Measurements from ENCODE around the gene TMEM217.

TMEM217 gene

GRCh38 chr6:37279366-37280134 lies 21.6 kb upstream of the TMEM217 start:
- no peak for DNase-seq

- DNase-seq: no peak
Measured at GRCh38 chr6:37277001-37277409, 19.1 kb upstream of the TMEM217 start.

- DNase-seq: no peak
Measured at GRCh38 chr6:37275350-37275749, 17.4 kb upstream of the TMEM217 start.

- no peak for DNase-seq
Measured at GRCh38 chr6:37273690-37274089, 15.7 kb upstream of the TMEM217 start.

- DNase-seq: no peak
Measured at GRCh38 chr6:37272834-37273566, 15.1 kb upstream of the TMEM217 start.

GRCh38 chr6:37269105-37269504 lies 11.2 kb upstream of the TMEM217 start:
- no peak for DNase-seq

GRCh38 chr6:37265860-37266259 lies 7.9 kb upstream of the TMEM217 start:
- no peak for DNase-seq

- DNase-seq: no peak
Measured at GRCh38 chr6:37265001-37265400, 7.1 kb upstream of the TMEM217 start.

GRCh38 chr6:37262446-37263026 lies 4.6 kb upstream of the TMEM217 start:
- no peak for DNase-seq

GRCh38 chr6:37261198-37261597 lies 3.3 kb upstream of the TMEM217 start:
- DNase-seq: no peak

GRCh38 chr6:37260444-37260843 lies 2.5 kb upstream of the TMEM217 start:
- DNase-seq: no peak

GRCh38 chr6:37260040-37260439 lies 2.1 kb upstream of the TMEM217 start:
- DNase-seq: no peak

GRCh38 chr6:37259191-37259590 lies 1.2 kb upstream of the TMEM217 start:
- no peak for DNase-seq

- DNase-seq: no peak
Measured at GRCh38 chr6:37258405-37259105, 611 bp upstream of the TMEM217 start.

GRCh38 chr6:37257320-37257633 lies 667 bp downstream of the TMEM217 start:
- no peak for DNase-seq

GRCh38 chr6:37256692-37257319 lies 1.1 kb downstream of the TMEM217 start:
- DNase-seq: no peak

- DNase-seq: no peak
Measured at GRCh38 chr6:37254881-37255280, 3.1 kb downstream of the TMEM217 start.

- DNase-seq: no peak
Measured at GRCh38 chr6:37253486-37254007, 4.4 kb downstream of the TMEM217 start.

GRCh38 chr6:37251211-37251780 lies 6.6 kb downstream of the TMEM217 start:
- no peak for DNase-seq

- DNase-seq: no peak
Measured at GRCh38 chr6:37244430-37245310, 13.3 kb downstream of the TMEM217 start.

- no peak for DNase-seq
Measured at GRCh38 chr6:37243816-37244370, 14.1 kb downstream of the TMEM217 start.
